ENCODE measurements around the gene DYNC1I1. TPM values are rescaled to one million over a fixed set of nuclear protein-coding genes. Genes with fewer than 3 reads are reported as not detected.

Gene DYNC1I1
- total RNA-seq, 3 donors from 2014 or later (not counting 1 experiment from before 2014, with no cell fraction given): not detected

DNA sequence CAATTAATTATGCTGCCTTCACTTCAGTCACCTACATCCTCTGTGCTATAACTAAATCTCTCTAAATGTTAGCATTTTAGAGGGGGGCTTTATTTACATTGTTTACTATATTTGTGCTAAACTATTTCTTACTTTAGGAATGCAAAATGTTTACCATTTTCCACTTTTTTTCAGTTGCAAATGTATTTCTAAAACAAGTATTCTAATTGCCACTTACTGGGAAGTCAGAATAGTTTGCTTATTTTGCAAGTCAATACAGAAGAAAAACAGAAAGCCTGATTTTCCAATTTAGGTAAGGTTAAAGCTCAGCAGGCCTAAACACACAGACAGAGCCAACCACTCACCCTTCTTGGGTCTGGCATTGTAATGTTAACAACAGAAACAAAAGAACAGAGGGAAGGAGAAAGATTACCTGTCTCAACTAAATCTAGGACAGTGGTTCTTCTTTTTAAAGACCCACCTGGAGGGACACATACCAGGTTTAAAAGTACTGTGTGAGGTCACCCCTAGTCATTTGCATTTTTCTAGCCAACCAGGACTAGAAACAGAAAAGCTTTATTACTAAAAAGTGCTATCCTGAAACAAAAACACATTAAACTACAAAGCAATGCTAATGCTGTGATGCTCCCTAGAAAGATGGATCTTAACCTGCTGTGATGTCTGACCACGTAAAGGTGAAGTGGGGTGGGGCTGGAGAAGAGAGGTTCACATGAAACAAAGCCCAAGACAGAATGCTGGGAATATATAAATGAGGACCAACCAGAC is 371.3 kb downstream of the DYNC1I1 start:
- Mint-ChIP-seq H3K4me1 (no peaks in the 10 kb centered on the region), H3K9me3 (no peaks in the 10 kb centered on the region), H3K27me3 (ENCODE audit: low read depth in 2 of 2) (no peaks in the 10 kb centered on the region), H3K4me3 (no peak overlapping the region), H3K27ac (no peak overlapping the region), H3K36me3 (no peaks in the 10 kb centered on the region)
- Histone ChIP-seq H3K36me3 (ENCODE audit: control insufficient read depth, insufficient read depth, low read length) (peaks cover 16% of the 10 kb centered on the region), H3K4me1 (ENCODE audit: control insufficient read depth, insufficient read depth, low read length) (no peaks in the 10 kb centered on the region), H3K4me3 (ENCODE audit: low read length) (no peak overlapping the region), H3K27me3 (ENCODE audit: control insufficient read depth, insufficient read depth, low read length) (no peaks in the 10 kb centered on the region), H3K27ac (ENCODE audit: low read length) (no peak overlapping the region), H3K9me3 (ENCODE audit: control insufficient read depth, insufficient read depth, low read length) (no peaks in the 10 kb centered on the region)
- intact Hi-C loops (cut with micrococcal nuclease): no loop called here
- DNase-seq: no peak
- 100% methylated on average over 1 of the region's 1 CpG for WGBS (ENCODE audit: insufficient coverage)
- ATAC-seq: no peak
- TF ChIP-seq, protein P1, sequence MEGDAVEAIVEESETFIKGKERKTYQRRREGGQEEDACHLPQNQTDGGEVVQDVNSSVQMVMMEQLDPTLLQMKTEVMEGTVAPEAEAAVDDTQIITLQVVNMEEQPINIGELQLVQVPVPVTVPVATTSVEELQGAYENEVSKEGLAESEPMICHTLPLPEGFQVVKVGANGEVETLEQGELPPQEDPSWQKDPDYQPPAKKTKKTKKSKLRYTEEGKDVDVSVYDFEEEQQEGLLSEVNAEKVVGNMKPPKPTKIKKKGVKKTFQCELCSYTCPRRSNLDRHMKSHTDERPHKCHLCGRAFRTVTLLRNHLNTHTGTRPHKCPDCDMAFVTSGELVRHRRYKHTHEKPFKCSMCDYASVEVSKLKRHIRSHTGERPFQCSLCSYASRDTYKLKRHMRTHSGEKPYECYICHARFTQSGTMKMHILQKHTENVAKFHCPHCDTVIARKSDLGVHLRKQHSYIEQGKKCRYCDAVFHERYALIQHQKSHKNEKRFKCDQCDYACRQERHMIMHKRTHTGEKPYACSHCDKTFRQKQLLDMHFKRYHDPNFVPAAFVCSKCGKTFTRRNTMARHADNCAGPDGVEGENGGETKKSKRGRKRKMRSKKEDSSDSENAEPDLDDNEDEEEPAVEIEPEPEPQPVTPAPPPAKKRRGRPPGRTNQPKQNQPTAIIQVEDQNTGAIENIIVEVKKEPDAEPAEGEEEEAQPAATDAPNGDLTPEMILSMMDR (IDR thresholded peaks at IDR 0.05): no peak

DNA sequence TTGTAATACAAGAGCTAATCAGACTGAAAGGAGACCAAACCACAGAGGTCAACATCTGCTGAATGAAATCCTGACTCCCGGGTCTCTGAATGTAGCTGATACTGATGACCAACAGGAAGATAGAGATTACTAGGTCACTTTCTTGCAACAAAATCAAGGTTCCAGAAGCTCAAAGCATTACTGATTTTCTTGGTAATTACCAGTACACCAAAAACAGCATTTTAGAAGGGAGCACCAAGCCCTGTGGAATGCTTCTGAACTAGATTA is 371.8 kb downstream of the DYNC1I1 start:
- no peaks in the 10 kb centered on the region for H3K27me3 ChIP-seq (ENCODE audit: control insufficient read depth, insufficient read depth, low read length)
- H3K4me1 ChIP-seq (ENCODE audit: control insufficient read depth, insufficient read depth, low read length): no peaks in the 10 kb centered on the region
- H3K9me3 ChIP-seq (ENCODE audit: control insufficient read depth, insufficient read depth, low read length): no peaks in the 10 kb centered on the region
- Mint-ChIP-seq H3K4me1 (no peaks in the 10 kb centered on the region), H3K4me3 (no peak overlapping the region), H3K27me3 (ENCODE audit: low read depth in 2 of 2) (no peaks in the 10 kb centered on the region), H3K36me3 (no peaks in the 10 kb centered on the region), H3K27ac (no peak overlapping the region), H3K9me3 (no peaks in the 10 kb centered on the region)
- TF ChIP-seq, protein P1 (IDR thresholded peaks at IDR 0.05): no peak
- no peak overlapping the region for H3K27ac ChIP-seq (ENCODE audit: low read length)
- H3K4me3 ChIP-seq (ENCODE audit: low read length): no peak overlapping the region
- peaks cover 16% of the 10 kb centered on the region for H3K36me3 ChIP-seq (ENCODE audit: control insufficient read depth, insufficient read depth, low read length)
- no peak for ATAC-seq
- intact Hi-C loops (cut with micrococcal nuclease): no loop called here
- 71% methylated on average over 1 of the region's 1 CpG for WGBS (ENCODE audit: insufficient coverage)
- no peak for DNase-seq

Other genes starting within 250 kb of the DYNC1I1 start
- 1 to 10 TPM in 2 of 3 donors, under 1 TPM in 1; 0.78 to 3.8 (median 2.3) TPM for gene PDK4, start 176.0 kb upstream of the DYNC1I1 start, total RNA-seq

Measured in natural killer cell (primary cell).